ENCODE results near the gene SPDYE2.
"Not testable (repeated sequence)": the region's sequence is repeated elsewhere in the genome, so short reads cannot be mapped to it uniquely, and the experiment has no call there.

GRCh38 chr7:102604431-102605145 is 53.6 kb downstream of the SPDYE2 start:
- not testable (repeated sequence) for TF ChIP-seq EZH2 (IDR thresholded peaks at IDR 0.05; ENCODE audit: borderline replicate concordance, low read length); CTCF (conservative IDR thresholded peaks at IDR 0.05 in 1 of 2, IDR thresholded peaks at IDR 0.05 in 1 of 2; ENCODE audit: extremely low read depth in 1 of 2, insufficient read depth in 1 of 2, low read depth in 1 of 2, low read length in 2 of 2)
